Dendritic cell treated with granulocyte-macrophage colony-stimulating factor and Interleukin-4, amounts not matched to agents 40 ng/mL and 50 ng/mL, for 4 days (primary cell): ENCODE results near the gene TBC1D9B.
A peak's percentile ranks its signal among the peaks of the same experiment; 100 is the strongest.

Experiments used
- H3K27ac Mint-ChIP-seq: one replicate; pipeline ENCODE4 v1.8.0; 2022; ENCODE audit warnings: mild to moderate bottlenecking, mixed read lengths
- H3K27me3 Mint-ChIP-seq: one replicate; pipeline ENCODE4 v1.8.0; 2022; ENCODE audit warnings: mild to moderate bottlenecking, mixed read lengths
- H3K36me3 Mint-ChIP-seq: one replicate; pipeline ENCODE4 v1.8.0; 2022; ENCODE audit warnings: low read depth, mixed read lengths
- H3K4me1 Mint-ChIP-seq: one replicate; pipeline ENCODE4 v1.8.0; 2022; ENCODE audit warnings: low read depth, mixed read lengths
- H3K4me3 Mint-ChIP-seq: one replicate; pipeline ENCODE4 v1.8.0; 2022; ENCODE audit warnings: mild to moderate bottlenecking, moderate library complexity, mixed read lengths
- H3K9me3 Mint-ChIP-seq: one replicate; pipeline ENCODE4 v1.8.0; 2022; ENCODE audit warnings: mixed read lengths
- intact Hi-C: fragments of 100-400 bp; cut with micrococcal nuclease; formaldehyde crosslinking; loops from one replicate; pipeline ENCODE4 v1.15.0; 2022

The TBC1D9B gene

GRCh38 chr5:179817890-179818745 is 89.6 kb downstream of the TBC1D9B start:
- Mint-ChIP-seq H3K36me3 (peaks cover 48% of the 10 kb centered on the region), H3K27me3 (peaks cover 17% of the 10 kb centered on the region)
- intact Hi-C loops, result no loop called here

DNA sequence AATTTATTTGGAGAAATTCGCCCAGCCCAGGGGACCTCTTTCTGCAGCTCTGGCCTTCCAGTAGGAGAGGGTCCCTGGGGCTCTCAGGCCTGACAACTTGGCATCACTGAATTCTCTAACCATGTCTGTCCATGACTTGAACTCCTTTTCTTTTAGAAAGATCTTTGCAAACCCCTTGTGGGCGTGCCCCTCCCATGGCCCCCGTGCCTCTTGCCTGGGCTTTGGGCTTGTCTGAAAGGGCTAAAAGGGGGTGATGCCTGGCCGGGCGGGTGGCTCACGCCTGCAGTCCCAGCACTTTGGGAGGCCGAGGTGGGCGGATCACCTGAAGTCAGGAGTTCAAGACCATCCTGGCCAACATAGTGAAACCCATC is 90.2 kb downstream of the TBC1D9B start:
- peak overlapping the region; percentile 97 for H3K27ac Mint-ChIP-seq
- H3K9me3 Mint-ChIP-seq, result no peaks in the 10 kb centered on the region
- peaks cover 48% of the 10 kb centered on the region for H3K36me3 Mint-ChIP-seq
- peaks cover 17% of the 10 kb centered on the region for H3K27me3 Mint-ChIP-seq
- intact Hi-C loops, result no loop called here
- H3K4me1 Mint-ChIP-seq, result peaks cover 51% of the 10 kb centered on the region
- peak overlapping the region; percentile 64 for H3K4me3 Mint-ChIP-seq

More at GRCh38 chr5:179817890-179818745, 89.6 kb downstream of the TBC1D9B start:
- Mint-ChIP-seq H3K9me3 (no peaks in the 10 kb centered on the region), H3K27ac (peak overlapping the region; percentile 97), H3K4me3 (peak overlapping the region; percentile 94), H3K4me1 (peaks cover 57% of the 10 kb centered on the region)

- intact Hi-C loops, result no loop called here
- Mint-ChIP-seq H3K27ac (peak overlapping the region; percentile 97), H3K36me3 (peaks cover 48% of the 10 kb centered on the region), H3K27me3 (peaks cover 17% of the 10 kb centered on the region), H3K4me1 (peaks cover 46% of the 10 kb centered on the region), H3K4me3 (peak overlapping the region; percentile 64), H3K9me3 (no peaks in the 10 kb centered on the region)
Measured at GRCh38 chr5:179816796-179817469, 90.8 kb downstream of the TBC1D9B start.

DNA sequence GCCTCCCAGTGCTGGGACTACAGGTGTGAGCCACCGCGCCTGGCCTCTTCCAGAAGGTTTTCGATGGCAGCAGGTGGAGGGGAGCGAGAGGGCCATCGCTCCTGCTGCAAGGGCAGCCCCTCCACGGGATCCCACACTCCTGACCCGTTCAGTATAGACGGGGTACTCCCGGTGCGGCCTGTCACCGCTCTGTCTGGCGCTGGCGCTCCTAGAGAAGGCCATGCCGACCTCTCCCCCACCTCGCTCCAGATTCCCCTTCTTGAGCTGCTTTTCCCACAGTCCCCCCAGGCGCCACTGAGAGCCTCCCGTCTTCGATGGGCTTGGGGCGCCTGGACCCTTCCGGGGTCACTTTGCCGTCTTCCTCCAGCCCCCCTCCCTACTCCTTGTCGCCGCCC is 91.3 kb downstream of the TBC1D9B start:
- Mint-ChIP-seq H3K9me3 (no peaks in the 10 kb centered on the region), H3K27ac (peak overlapping the region; percentile 97), H3K36me3 (peaks cover 45% of the 10 kb centered on the region), H3K4me3 (peak overlapping the region; percentile 47), H3K4me1 (peaks cover 48% of the 10 kb centered on the region), H3K27me3 (peaks cover 17% of the 10 kb centered on the region)
- intact Hi-C loops, result no loop called here

GRCh38 chr5:179815491-179816249 is 92.0 kb downstream of the TBC1D9B start:
- Mint-ChIP-seq H3K4me1 (peaks cover 54% of the 10 kb centered on the region), H3K4me3 (peak overlapping the region; percentile 4), H3K27ac (no peak overlapping the region), H3K36me3 (peaks cover 41% of the 10 kb centered on the region), H3K9me3 (no peaks in the 10 kb centered on the region), H3K27me3 (peaks cover 17% of the 10 kb centered on the region)
- intact Hi-C loops, result no loop called here

DNA sequence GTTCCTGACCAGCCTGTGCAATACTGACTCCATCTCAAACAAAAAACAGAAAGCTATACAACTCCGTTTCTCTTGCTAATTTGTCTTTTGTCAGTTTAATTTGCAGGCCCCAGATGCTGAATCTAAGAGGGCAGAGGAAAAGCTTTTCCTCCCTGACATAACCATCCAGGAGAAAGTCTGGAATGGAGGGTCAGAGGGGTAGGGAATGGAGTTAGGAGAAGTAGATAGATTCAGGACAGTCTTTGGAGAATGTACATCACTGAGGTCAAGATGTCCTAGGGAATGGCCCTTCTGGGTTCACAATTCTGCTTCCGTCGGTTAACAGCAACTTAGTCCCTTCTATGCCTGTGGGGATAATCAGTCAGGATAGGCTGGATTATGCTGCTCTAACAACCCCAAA is 93.6 kb downstream of the TBC1D9B start:
- no peaks in the 10 kb centered on the region for H3K9me3 Mint-ChIP-seq
- no peak overlapping the region for H3K27ac Mint-ChIP-seq
- H3K36me3 Mint-ChIP-seq, result peaks cover 36% of the 10 kb centered on the region
- H3K4me3 Mint-ChIP-seq, result no peak overlapping the region
- H3K27me3 Mint-ChIP-seq, result peaks cover 17% of the 10 kb centered on the region
- intact Hi-C loops, result no loop called here
- peaks cover 40% of the 10 kb centered on the region for H3K4me1 Mint-ChIP-seq

DNA sequence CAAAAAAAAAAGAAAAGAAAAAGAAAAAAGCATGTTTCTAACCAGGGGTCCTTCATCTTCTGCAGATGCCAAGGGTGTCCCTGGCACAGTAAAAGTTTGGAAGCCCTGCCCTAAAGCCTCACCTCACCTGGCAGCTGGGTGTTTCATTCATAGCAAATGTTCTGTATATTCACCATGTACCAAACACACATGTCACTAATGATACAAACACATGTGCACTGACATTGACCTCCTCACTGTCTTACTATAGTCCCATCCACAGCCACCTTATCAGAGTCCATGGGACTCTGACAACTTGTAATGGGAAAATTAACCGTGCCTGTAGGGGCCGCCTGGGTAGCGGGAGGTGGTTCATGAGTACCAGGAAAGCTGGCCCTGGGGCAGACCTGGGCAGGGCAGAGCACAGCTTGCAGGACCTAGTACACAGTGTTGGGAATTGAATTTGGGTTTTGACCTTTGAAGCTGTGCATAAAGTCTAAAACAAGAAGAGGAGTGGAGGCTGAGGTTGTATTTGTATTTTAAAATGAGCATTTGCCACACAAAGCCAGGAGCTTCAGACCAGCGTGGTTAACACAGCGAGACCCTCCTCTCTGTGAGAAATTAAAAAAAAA is 94.6 kb downstream of the TBC1D9B start:
- Mint-ChIP-seq H3K27me3 (peaks cover 17% of the 10 kb centered on the region), H3K27ac (no peak overlapping the region), H3K36me3 (peaks cover 36% of the 10 kb centered on the region), H3K9me3 (no peaks in the 10 kb centered on the region), H3K4me3 (no peak overlapping the region), H3K4me1 (peaks cover 33% of the 10 kb centered on the region)
- intact Hi-C loops, result no loop called here

DNA sequence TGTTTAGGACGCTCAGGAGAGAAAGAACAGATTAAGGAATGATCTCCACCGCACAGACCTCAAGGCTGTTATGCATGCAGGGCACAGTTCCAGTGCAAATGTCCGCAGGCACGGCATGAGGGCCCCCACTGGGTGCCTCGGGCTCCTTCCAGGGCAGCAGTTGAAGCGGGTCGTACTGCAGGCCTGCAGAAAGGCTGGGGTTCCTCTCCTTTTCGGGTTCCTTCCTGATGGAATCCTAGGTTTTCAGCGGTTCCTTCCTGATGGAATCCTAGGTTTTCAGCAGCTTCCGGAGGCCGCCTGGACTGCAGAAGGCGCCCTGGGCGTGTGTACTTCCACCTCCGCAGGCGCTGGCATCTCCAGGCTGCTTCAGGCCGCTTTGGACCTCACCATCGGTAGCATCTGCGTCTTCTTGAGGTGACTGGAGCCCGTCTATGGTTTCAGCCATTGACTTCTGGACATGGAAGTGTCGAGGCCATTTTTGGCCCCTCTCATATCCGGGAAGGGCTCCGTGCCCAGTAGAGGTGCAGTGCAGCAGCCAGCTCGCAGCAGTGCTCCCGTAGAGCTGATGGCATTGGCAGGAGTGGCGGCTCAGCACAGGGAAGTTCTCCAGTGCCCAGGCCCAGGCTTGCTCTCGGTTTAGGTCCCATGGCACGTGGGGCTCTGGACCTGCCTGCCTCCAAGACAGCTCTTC is 95.4 kb downstream of the TBC1D9B start:
- Mint-ChIP-seq H3K27me3 (peaks cover 14% of the 10 kb centered on the region), H3K36me3 (peaks cover 36% of the 10 kb centered on the region), H3K4me1 (peaks cover 32% of the 10 kb centered on the region), H3K27ac (no peak overlapping the region), H3K4me3 (no peak overlapping the region), H3K9me3 (no peaks in the 10 kb centered on the region)
- intact Hi-C loops, result no loop called here
